Lung (tissue), 12 donors: ENCODE data around the gene SS18L1. TPM values are rescaled to one million over a fixed set of nuclear protein-coding genes. Genes with fewer than 3 reads are reported as not detected.

Experiments
- ATAC-seq: fragments of 200-7000 bp; cut with Tn5 transposase; one replicate; pipeline ENCODE4 v1.9.1; 2020; ENCODE audit warnings: moderate number of reproducible peaks; ENCODE audit not compliant: insufficient read depth, low FRiP score
- DNase-seq, 3 donors: peaks; one replicate each; pipeline ENCODE4 v3.0.0-alpha.2; 2013 to 2017
- H3K27ac ChIP-seq, 2 donors: one replicate each; pipeline ENCODE4 v1.5.1; 2013; ENCODE audit warnings: mild to moderate bottlenecking in 2 of 2, moderate library complexity in 2 of 2, control low read depth in 1 of 2, inconsistent platforms in 1 of 2, low read depth in 1 of 2, low read length in 1 of 2
- H3K27me3 ChIP-seq, 3 donors: one replicate each; pipeline ENCODE4 v1.5.1; 2013; ENCODE audit warnings: low read length in 2 of 3; ENCODE audit not compliant: control insufficient read depth in 3 of 3, insufficient read depth in 3 of 3
- H3K36me3 ChIP-seq, 4 donors: one replicate each; pipeline ENCODE4 v1.5.1; 2013; ENCODE audit warnings: low read length in 4 of 4, mild to moderate bottlenecking in 1 of 4, moderate library complexity in 1 of 4; ENCODE audit not compliant: control insufficient read depth in 4 of 4, insufficient read depth in 4 of 4
- H3K4me1 ChIP-seq, 5 donors: one replicate each; pipeline ENCODE4 v1.5.1; 2013; ENCODE audit warnings: low read length in 5 of 5, mild to moderate bottlenecking in 2 of 5, moderate library complexity in 1 of 5; ENCODE audit not compliant: control insufficient read depth in 5 of 5, insufficient read depth in 5 of 5
- H3K4me3 ChIP-seq: one replicate; pipeline ENCODE4 v1.5.1; 2013; ENCODE audit warnings: mild to moderate bottlenecking, control low read depth, moderate library complexity
- H3K9ac ChIP-seq, 2 donors: one replicate each; pipeline ENCODE4 v1.5.1; 2013; ENCODE audit warnings: low read length in 2 of 2, control low read depth in 1 of 2; ENCODE audit not compliant: insufficient read depth in 1 of 2
- H3K9me3 ChIP-seq, 4 donors: one replicate each; pipeline ENCODE4 v1.5.1; 2013; ENCODE audit warnings: low read length in 3 of 4, mild to moderate bottlenecking in 1 of 4, moderate library complexity in 1 of 4; ENCODE audit not compliant: control insufficient read depth in 4 of 4, insufficient read depth in 3 of 4
- CTCF ChIP-seq: IDR thresholded peaks from 2 replicates; pipeline ENCODE4 v1.5.1; 2012; ENCODE audit warnings: mild to moderate bottlenecking; ENCODE audit errors: control extremely low read depth, extremely low read depth
- WGBS, 2 donors: extraction: QIAGEN DNeasy Blood & Tissue Kit; methylation state at CpG; one replicate each; pipeline ENCODE4 v1.1.7; 2013; 5-methylcytosine and 5-hydroxymethylcytosine counted together
- polyA plus RNA-seq, 2 donors: library from polyadenylated mRNA; stranded (reverse); fragments of 200-250 nt; gene quantifications; one replicate each; pipeline ENCODE4 v1.2.1, GENCODE V29; 2013
- total RNA-seq, 2 donors: library from RNA; depleted of rRNA in 1 of 2; stranded (reverse); fragments of >200 nt in 1 of 2; gene quantifications; one replicate each; pipeline ENCODE4 v1.2.1, GENCODE V29; 2014 to 2021
- donor health status: control.
- donor health status: control.
- donor health status: Bipolar disorder and iron deficiency.
- donor health status: healthy.
- donor health status: DM: yes; HTN: yes; CAD: no.

Gene SS18L1
- total and polyA plus RNA-seq, 4 donors = 7.2 to 24.1 (median 14.9) TPM

GRCh38 chr20:62120365-62120762 is 23.2 kb upstream of the SS18L1 start:
- H3K27me3 ChIP-seq = peaks cover 0 to 20% (median 9%) of the 10 kb centered on the region in 3 donors
- no peak overlapping the region for H3K9ac ChIP-seq
- TF ChIP-seq CTCF = no peak
- H3K9me3 ChIP-seq = peaks cover 0 to 8% (median 0%) of the 10 kb centered on the region in 4 donors
- peaks cover 2 to 8% (median 5%) of the 10 kb centered on the region in 4 donors for H3K36me3 ChIP-seq
- DNase-seq = no peak
- ATAC-seq = no peak
- no peak overlapping the region for H3K4me3 ChIP-seq
- H3K4me1 ChIP-seq = peaks cover 0 to 12% (median 6%) of the 10 kb centered on the region in 5 donors
- WGBS, 2 donors = 95 to 98% methylated on average over 5 of the region's 5 CpGs
- H3K27ac ChIP-seq = peak overlapping the region; percentile 47 to 98

GRCh38 chr20:62120990-62121775 is 22.4 kb upstream of the SS18L1 start:
- 19 to 20% methylated on average over 45 of the region's 45 CpGs for WGBS, 2 donors
- no peak for DNase-seq

GRCh38 chr20:62121776-62122653 is 21.6 kb upstream of the SS18L1 start, which contains the start of gene LSM14B:
Gene LSM14B (plus strand): TSS chr20:62122475. CDS start chr20:62122667, 192 bp downstream.
- Histone ChIP-seq H3K27ac (peak within 1 kb of the TSS; percentile 94 to 98), H3K36me3 (peaks cover 3 to 21% (median 16%) of the 10 kb centered on the region in 4 donors), H3K4me3 (peak within 1 kb of the TSS; percentile 76), H3K27me3 (peaks cover 0 to 16% (median 6%) of the 10 kb centered on the region in 3 donors), H3K9ac (peak within 1 kb of the TSS; percentile 25 to 61), H3K9me3 (peaks cover 0 to 3% (median 0%) of the 10 kb centered on the region in 4 donors), H3K4me1 (peaks cover 0 to 12% (median 6%) of the 10 kb centered on the region in 5 donors)
- DNase-seq (peak; percentile 98 to 99 (median 99)), ATAC-seq (peak; percentile 90)
- WGBS, 2 donors = 1% methylated on average over 69 to 124 of the region's 124 CpGs
- no peak for TF ChIP-seq CTCF

More at GRCh38 chr20:62120990-62121775, 22.4 kb upstream of the SS18L1 start:
- peaks cover 0 to 20% (median 7%) of the 10 kb centered on the region in 3 donors for H3K27me3 ChIP-seq
- H3K36me3 ChIP-seq = peaks cover 3 to 12% (median 11%) of the 10 kb centered on the region in 4 donors
- H3K27ac ChIP-seq = peak overlapping the region; percentile 94 to 98
- H3K4me1 ChIP-seq = peaks cover 0 to 12% (median 6%) of the 10 kb centered on the region in 5 donors
- peaks cover 0 to 8% (median 0%) of the 10 kb centered on the region in 4 donors for H3K9me3 ChIP-seq
- ATAC-seq = no peak
- peak overlapping the region; percentile 25 to 61 for H3K9ac ChIP-seq
- H3K4me3 ChIP-seq = peak overlapping the region; percentile 57
- no peak for TF ChIP-seq CTCF
